ENCODE results near the gene CDK7.
"Not testable (repeated sequence)": the region's sequence is repeated elsewhere in the genome, so short reads cannot be mapped to it uniquely, and the experiment has no call there.

Gene CDK7

DNA sequence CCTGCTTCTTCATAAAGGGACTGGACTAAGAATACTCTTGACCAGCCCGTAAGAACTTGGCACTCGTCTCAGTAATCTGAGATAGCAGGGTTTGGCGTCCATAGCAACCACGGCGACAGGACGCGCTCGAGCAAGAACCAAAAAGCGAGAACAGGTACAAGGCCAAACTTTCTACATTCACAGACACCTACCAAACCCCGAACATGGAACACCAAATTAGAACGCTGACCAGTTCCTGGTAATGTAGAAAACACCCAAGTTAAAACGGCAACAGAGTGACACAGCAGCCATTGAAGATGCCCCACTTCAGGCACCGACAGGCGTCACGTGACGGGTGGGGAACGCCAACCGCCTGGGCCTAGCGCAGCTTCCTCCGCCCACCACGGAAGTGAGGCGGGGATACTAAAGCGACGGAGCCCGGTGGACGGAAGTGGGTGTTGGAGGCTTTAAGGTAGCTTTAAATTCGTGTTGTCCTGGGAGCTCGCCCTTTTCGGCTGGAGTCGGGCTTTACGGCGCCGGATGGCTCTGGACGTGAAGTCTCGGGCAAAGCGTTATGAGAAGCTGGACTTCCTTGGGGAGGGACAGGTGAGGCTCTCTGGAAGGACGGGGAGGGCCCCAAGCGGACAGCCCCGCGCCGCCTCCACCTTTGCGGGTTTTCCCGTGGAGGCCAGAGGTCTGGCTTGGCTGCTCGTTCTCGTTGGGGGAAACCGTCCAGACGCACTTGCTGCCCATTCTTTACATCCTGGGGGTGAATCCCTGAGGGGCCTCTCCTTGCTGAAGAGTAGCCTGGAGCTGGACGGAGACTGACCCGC, at the start of gene CDK7:
Gene CDK7 (plus strand): TSS at position 430 of the 812 bp plus-strand sequence. CDS start 90 bp downstream, at position 520.
- peak; percentile 91 for DNase-seq

DNA sequence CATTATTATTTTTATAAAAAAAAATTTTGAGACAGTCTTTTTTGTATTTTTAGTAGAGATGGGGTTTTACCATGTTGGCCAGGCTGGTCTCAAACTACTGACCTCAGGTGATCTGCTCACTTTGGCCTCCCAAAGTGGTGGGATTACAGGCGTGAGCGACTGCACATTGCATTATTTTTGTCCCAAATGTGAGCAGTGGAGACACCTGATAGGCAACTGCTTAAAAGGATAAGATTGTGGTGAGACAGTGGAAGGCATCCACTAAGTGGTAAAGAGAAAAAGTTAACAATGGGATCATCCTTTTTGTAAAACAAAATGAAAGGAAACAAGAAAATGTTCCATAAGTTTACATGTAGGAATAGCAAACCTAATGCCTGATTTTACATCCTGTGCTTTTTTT, 47.3 kb upstream of the CDK7 start:
- no peak for DNase-seq

DNA sequence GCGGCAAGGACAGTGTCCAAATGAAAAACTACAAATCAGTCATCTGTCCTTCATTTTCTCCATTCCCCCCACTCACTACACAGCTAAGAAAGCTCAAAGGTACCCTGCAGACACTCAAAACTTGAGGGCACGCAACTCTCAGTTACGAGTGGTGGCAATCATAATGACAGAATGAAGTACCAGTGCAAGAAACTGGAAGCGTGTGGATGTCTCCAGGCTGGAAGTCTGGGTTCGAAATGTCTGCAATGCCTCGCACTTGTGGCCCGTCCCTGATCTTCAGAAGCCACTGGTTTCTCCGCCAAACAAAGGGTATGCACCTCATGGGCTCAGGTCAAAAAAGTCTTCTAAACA, 45.9 kb upstream of the CDK7 start:
- DNase-seq, result no peak

DNA sequence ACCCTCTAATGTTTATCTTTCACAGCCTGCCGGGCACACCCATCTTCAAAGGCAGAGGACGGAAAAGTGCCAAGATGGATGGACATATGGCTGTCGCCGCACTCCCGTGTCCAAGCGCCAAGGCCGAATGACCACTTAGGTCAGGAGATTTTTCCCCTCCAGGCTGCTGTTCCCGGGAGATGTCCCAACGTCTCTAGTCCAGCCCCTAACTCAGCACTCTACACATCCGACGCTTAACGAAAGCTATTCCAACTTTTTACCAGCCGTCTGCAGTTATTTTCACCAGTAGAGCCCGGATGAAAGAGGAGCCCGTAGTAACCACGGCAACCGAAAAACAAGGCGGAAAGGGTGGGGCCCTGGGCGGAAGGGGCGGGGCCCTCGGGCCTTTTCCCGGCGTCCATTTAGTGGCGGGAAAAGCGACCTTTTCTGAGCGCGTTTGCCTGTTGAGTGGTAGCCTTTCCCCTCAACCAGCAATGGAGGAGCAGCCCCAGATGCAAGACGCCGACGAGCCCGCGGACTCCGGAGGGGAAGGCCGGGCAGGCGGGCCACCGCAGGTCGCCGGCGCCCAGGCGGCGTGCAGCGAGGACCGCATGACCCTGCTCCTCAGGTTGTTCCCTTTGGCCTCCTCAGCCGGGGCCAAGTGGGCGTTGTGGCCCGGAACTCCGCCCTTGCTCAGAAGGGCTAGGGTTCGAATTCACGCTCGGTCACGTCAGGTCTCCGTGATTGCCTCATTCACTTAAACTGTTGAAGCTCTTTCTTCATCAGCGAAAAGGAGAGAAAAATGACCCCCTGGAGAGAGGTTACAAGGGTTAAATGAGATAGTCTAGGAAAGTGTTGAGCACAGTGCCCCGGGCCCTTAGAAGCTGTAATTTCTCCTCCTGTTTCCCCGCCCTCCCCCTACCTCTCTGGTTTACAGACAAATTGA, 45.3 kb upstream of the CDK7 start, which contains the start of gene CENPH:
Gene CENPH (plus strand): TSS at position 422 of the 925 bp plus-strand sequence. CDS start 52 bp downstream, at position 474.
- peak; percentile 92 for DNase-seq

DNA sequence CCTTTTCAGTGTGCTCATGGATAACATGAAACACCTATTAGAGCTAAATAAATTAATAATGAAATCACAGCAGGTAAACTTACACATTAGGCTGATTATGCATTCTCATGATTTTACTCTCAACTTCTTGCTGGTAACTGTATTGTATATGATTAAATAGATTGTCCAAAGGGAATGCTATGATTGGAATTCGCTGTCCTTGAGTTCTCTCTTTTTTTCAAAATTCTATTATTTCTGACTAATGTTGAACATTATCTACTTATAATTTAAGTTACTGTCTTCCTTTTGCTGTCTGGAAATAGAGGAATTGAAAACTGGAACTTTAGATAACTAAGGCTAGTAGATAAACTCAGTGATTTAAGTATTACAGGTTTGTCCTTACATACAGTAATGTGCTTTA, 32.2 kb upstream of the CDK7 start:
- no peak for DNase-seq

DNA sequence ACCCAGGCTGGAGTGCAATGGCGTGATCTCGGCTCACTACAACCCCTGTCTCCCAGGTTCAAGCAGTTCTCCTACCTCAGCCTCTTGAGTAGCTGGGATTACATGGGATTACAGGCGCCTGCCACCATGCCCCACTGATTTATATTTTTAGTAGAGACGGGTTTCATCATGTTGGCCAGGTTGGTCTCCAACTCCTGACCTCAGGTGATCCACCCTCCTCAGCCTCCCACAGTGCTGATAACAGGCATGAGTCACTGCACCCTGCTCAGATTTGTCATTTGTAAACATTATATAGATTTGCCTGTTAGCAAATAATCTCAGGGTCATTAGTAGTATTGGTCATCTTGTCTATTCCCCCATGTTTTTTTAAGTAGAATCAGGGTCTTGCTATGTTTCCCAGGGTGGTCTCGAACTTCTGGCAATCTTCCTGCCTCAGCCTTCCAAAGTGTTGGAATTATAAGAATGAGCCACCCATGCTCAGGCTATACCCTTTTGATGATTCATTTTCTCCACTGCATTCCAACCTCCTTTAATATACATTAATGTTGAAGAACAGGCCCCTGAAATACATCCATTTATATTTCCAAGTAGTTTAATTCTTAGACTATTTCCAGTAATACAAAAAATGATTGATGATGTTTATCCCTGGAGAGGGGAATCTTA, 28.0 kb upstream of the CDK7 start:
- no peak for DNase-seq

DNA sequence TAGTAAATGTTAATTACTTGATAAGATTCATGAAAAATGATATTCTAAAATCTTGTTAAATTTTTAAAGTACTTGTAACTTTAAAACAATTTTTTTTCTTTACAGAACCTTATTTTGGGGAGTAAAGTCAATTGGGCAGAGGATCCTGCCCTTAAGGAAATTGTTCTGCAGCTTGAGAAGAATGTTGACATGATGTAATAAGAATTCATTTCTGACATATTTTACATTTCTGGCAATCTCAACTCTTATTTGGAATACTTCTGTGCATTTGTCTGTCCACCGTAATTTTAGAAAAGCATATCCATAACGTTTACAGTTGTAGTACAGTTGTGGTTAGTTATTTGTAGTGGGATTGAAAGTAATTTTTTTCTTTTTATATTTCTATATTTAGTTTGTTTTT, 25.1 kb upstream of the CDK7 start:
- no peak for DNase-seq

DNA sequence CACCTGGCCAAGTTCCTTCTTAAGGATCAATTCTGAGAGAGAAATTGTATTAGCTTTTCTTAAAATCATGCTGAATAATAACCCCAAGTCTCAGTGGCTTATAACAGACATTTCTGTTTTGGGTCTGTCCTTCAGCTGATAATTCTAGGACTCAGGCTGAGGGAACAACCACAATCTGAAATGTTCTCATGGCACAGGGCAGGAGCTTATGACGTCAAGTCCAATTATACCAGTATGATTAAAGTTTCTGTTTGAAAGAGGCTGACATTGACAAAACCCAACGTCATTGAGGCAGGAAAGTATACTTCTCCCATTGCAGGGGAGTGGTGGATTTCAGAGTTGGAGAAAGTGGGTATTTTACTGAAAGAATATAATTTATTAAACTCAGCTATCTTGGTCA, 23.5 kb upstream of the CDK7 start:
- DNase-seq, result no peak

DNA sequence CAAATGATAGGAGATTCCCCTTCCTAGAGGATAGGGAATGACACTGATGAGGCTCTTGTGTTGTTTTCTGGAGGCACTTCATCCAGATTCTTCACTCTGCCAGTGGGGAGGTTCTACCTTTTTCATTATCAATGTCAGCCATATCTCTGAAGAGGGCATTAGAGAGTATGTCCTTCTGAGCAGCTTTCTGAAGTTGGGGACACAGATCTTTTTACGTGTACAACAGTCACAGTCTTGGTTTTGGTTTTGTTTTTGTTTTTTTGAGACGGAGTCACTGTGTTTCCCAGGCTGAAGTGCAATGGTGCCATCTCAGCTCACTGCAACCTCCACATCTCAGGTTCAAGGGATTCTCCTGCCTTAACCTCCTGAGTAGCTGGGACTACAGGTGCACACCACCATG, 22.7 kb upstream of the CDK7 start:
- no peak for DNase-seq

DNA sequence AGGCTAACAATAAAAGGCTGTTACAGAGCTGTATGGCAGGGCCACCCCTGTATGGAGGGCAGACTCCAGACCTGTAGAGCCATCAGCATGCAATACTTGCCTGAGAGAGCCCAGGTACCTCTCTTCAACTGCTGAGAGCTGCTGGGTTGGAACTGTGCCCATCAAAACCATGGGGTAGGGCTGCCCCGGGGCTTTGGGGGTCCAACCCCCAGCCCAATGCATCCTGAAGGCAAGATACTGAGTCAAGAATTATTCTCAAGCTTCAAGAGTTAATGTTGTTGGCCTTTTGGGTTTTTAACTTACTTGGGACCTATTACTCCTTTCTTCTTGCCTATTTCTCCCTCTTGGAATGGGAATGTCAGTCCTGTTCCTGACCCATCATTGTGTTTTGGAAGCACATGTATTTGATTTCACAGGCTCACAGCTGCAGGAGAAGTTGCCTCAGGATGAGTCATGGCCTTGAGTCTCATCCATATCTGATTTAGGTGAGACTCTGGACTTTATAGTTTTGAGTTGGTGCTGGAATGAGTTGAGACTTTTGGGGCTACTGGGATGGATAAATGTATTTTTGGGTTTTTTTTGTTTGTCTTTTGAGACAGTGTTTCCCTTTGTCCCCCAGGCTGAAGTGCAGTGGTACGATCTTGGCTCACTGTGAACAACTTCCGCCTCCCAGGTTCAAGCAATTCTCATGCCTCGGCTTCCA, 21.0 kb upstream of the CDK7 start:
- no peak for DNase-seq

DNA sequence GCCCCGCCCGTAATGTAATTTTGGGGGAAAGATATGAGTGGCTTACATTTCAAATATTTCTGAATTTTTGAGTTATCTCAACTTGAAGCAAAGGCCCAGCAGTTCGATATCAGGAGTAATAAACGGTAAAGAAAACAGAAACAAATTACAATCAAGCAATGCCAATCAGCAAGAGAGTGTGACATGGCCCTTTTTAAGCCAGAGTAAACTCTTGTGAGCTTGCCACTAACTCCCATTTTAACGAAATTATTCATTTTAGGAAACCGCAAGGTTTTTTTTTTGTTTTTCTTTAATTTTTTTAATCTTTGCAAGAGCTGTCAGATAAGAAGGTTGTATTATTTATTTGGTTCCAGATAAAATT, 17.6 kb upstream of the CDK7 start:
- peak; percentile 4 for DNase-seq

DNA sequence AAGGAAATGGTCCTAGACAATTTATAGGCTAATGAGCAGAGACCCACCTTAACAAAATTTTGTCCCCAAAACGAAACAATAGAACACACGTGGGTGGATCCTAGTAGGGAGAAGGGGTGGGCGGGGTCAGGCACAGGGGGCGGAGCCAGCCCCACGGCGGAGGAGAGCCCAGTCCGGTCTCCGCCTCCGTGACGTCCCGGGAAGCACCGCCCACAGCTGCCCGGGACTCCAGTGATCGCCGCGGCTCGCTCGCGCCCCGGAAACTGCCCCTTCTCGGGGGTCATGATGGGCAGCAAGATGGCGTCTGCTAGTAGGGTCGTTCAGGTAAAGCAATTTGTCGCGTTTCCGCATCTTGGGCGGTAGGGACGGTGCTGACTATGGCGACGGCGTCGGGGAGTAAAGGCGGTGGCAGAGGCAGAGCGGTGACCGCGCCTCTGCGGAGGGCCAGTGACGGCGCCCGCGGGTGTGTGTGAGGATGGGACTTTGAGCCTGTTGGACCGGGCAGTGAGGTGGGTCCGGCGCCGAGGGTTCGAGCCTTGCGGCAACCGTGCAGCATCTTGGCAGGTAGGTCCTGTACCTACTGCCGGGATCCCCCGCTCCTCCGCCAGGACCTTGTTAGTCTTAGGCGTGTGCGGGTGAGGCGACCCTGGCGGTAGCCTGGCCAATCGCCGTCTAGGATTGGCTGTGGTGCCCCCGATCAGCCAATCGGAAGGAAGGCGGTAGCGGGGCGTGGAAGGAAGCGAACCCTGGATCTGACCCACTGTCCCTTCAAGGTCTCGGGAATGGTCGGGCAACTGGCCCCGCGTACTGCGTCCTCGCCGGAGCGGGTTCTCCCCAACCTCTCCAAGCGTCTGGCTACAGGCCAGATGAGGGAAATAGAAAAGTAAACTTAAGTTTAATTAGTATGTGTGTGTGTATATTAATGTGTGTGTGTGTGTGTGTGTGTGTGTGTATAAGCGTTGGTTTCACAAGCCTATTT, 16.8 kb upstream of the CDK7 start:
- DNase-seq, result peak; percentile 99

DNA sequence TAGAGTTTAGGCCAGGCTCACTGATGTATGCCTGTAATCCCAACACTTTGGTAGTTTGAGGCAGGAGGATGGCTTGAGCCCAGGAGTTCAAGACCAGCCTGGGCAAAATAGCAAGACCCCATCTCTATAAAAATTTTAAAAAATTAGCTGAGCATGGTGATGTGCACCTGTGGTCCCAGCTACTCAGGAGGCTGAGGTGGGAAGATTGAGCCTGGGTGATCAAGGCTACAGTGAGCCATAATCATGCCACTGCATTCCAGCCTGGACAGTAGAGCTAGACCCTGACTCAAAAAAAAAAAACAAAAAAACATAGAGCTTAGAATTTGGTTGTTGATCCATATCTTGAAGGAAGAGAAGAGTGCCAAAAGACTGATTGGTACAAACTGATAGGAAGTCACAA, 14.7 kb upstream of the CDK7 start:
- DNase-seq, result no peak

DNA sequence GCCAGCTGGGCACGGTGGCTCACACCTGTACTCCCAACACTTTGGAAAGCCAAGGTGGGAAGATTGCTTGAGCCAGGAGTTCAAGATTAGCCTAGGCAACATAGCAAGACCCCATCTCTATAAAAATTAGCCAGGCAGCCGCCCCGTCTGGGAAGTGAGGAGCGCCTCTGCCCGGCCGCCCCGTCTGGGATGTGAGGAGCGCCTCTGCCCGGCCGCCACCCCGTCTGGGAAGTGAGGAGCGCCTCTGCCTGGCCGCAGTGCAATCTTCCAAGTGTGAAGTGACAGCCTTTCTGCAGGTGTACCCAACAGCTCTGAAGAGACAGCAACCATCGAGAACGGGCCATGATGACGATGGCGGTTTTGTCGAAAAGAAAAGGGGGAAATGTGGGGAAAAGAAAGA, 14.3 kb upstream of the CDK7 start:
- not testable (repeated sequence) for DNase-seq

DNA sequence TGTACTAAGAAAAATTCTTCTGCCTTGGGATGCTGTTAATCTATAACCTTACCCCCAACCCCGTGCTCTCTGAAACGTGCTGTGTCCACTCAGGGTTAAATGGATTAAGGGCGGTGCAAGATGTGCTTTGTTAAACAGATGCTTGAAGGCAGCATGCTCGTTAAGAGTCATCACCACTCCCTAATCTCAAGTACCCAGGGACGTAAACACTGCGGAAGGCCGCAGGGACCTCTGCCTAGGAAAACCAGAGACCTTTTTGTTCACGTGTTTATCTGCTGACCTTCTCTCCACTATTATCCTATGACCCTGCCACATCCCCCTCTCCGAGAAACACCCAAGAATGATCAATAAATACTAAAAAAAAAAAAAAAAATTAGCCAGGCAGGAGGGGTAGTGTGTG, 13.9 kb upstream of the CDK7 start:
- not testable (repeated sequence) for DNase-seq

DNA sequence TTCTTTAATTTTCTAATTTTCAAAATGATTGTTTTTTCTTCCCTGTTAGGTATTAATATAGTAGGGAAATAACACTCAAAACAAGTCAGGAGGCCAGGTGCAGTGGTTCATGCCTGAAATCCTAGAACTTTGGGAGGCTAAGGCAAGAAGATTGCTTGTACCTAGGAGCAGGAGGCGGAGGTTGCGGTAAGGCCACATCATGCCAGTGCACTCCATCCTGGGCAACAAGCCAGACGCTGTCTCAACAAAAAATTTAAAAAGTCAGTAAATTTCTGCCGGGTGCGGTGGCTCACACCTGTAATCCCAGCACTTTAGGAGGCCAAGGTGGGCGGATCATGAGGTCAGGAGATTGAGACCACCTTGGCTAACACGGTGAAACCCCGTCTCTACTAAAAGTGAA, 10.2 kb upstream of the CDK7 start:
- DNase-seq, result no peak

DNA sequence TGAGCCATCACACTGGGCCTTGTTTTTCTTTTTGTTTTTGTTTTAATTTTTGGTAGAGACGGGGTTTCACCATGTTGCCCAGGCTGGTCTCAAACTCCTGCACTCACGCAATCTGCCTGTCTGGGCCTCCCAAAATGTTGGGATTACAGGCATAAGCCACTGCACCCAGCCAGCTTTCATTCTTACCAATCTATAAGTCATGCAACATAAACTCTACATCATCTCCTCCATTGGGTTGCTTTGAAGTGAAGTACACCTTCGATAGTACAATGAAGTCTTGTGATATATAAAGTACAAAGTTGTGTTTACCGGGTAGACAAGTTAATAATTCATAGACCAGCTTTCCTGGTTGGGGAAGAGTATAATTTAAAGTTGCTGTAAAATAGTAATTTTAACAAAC, 8.8 kb upstream of the CDK7 start:
- no peak for DNase-seq

DNA sequence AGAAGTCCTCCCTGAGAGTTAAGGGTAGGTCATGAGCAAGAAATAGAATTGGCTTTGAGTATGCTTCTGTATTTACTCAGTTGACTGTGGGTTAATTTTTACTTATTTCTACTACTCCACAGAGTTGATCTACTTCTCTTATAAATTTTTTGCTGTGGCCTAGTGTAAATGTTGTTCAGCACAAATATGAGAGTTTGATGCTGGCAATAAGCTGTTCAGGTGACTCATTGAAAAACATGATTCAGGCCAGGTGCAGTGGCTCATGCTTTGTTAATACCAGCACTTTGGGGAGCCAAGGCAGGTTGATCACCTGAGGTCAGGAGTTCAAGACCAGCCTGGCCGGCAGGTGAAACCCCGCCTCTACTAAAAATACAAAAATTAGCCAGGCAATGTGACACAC, 4.5 kb upstream of the CDK7 start:
- DNase-seq, result no peak

DNA sequence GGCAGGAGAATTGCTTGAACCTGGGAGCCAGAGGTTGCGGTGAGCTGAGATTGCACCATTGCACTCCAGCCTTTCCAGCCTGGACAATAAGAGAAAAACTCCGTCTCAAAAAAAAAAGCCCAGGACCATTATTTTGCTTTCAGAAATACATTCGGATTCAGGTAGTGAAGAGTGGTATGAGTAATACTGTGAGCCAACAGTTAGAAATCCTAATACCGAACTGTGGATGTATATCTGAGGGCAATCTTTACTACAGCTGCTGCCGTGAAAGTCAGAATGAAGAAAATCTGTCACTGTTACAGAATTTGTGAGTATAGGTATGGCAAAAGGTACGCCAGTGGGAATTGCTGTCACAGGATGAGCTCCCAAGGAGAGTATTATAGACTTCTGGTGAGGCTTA, 3.4 kb upstream of the CDK7 start:
- no peak for DNase-seq

DNA sequence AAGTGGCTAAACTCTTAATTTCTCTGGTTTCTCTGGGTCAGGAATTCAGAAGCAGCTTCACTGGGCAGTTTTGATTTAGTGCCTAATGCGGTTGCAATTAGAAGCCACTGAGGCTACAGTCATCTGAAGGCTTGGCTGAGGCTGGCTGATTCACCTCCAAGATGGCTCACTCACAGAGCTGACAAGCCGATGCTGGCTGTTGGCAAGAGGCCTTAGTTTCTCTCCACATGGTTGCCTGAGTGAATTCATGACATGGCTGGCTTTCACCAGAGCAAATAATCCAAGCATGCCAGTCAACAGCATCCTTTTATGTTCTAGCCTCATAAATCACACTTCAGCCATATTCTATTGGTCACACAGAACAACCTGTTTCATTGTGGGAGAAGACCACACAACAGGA, 2.8 kb upstream of the CDK7 start:
- DNase-seq, result no peak

DNA sequence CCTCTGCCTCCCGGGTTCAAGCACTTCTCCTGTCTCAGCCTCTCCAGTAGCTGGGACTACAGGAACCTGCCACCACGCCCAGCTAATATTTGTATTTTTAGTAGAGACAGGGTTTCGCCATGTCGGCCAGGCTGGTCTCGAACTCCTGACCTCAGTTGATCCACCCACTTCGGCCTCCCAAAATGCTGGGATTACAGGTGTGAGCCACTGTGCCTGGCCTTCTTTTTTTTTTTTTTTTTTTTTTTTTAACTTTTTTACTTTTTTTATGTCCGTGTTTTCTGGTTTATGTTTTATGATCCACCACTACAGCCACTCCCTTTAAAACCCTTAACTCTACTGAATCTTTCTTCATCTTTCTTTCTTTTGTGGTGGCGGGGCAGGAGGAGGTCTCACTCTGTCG, 2.0 kb downstream of the CDK7 start:
- DNase-seq, result not testable (repeated sequence)

DNA sequence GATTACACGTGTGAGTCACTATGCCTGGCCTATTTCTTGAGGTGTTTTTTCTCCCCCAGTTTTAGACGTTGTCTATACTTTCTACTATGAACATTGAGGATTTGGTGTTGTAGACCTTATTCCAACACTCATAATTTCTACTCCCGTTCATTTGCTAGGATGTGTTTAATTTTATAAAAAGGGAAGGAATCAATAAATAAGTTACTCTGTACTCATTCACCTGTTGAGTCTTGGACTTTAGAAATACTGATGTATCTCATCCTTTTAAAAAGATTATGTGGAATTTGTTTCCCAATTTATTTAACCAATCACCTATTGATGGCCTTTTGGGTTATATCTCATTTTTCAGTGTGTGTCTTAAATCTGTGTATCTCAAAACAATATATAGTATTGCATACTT, 3.2 kb downstream of the CDK7 start:
- DNase-seq, result no peak

Measured in CD4-positive, alpha-beta T cell treated with Interleukin-17A for 4 hours (primary cell).